Left lung (tissue), 10 donors: Measurements from ENCODE around the gene NARF. TPM values are rescaled to one million over a fixed set of nuclear protein-coding genes. Genes with fewer than 3 reads are reported as not detected.

ENCODE experiments used
- ATAC-seq: fragments of 200-7000 bp; cut with Tn5 transposase; one replicate; pipeline ENCODE4 v1.9.1; 2020; ENCODE audit warnings: moderate library complexity
- DNase-seq, 4 donors: peaks; one replicate each; pipeline ENCODE4 v3.0.0-alpha.2; 2013 to 2020
- H3K27ac ChIP-seq, 2 donors: fragments of 200-600 bp; sonication (generic) in 1 of 2; one replicate each; pipeline versions ENCODE4 v1.5.0 to v1.8.0; 2020 to 2021
- H3K27me3 ChIP-seq, 2 donors: fragments of 200-600 bp; sonication (generic) in 1 of 2; one replicate each; pipeline versions ENCODE4 v1.5.0 to v1.8.0; 2020 to 2021
- H3K36me3 ChIP-seq, 2 donors: fragments of 200-600 bp; sonication (generic) in 1 of 2; one replicate each; pipeline versions ENCODE4 v1.5.0 to v1.8.0; 2020 to 2021
- H3K4me1 ChIP-seq, 2 donors: fragments of 200-600 bp; one replicate each; pipeline ENCODE4 v1.8.0; 2021
- H3K4me3 ChIP-seq, 2 donors: fragments of 200-600 bp; sonication (generic) in 1 of 2; one replicate each; pipeline versions ENCODE4 v1.5.0 to v1.8.0; 2020 to 2021; ENCODE audit warnings: mild to moderate bottlenecking in 1 of 2
- H3K9me3 ChIP-seq, 2 donors: fragments of 200-600 bp; sonication (generic) in 1 of 2; one replicate each; pipeline versions ENCODE4 v1.5.0 to v1.8.0; 2020 to 2021
- intact Hi-C, 2 donors: fragments of 100-400 bp; cut with DNase I; formaldehyde crosslinking; loops; one replicate each; pipeline versions ENCODE4 v1.11.2 to v1.14.2; 2022
- polyA plus RNA-seq, 6 donors: library from polyadenylated mRNA; unstranded; fragments of 120-200 nt; gene quantifications; one replicate each; pipeline ENCODE4 v1.2.1, GENCODE V29; 2013; ENCODE audit not compliant: insufficient read length in 6 of 6
- total RNA-seq, 2 donors: library from RNA; stranded (reverse); fragmentation: NEBNext Ultra II Directional; extraction: Animal tissue kit (Norgen Biotek cat#: 25700); gene quantifications; one replicate each; pipeline ENCODE4 v1.2.1, GENCODE V29; 2021
- TF ChIP-seq, protein P1 (sequence below), 2 donors: fragments of 200-600 bp; sonication (generic) in 1 of 2; IDR thresholded peaks; one replicate each; pipeline versions ENCODE4 v1.5.0 to v1.8.0; 2021; ENCODE audit warnings: antibody characterized with exemption in 2 of 2
- donor health status: DM: no; HTN: yes; CAD: no.
- donor health status: DM: no; HTN: no; CAD: no.

NARF gene
- total and polyA plus RNA-seq, 8 donors, result 38.9 to 128 (median 112) TPM

DNA sequence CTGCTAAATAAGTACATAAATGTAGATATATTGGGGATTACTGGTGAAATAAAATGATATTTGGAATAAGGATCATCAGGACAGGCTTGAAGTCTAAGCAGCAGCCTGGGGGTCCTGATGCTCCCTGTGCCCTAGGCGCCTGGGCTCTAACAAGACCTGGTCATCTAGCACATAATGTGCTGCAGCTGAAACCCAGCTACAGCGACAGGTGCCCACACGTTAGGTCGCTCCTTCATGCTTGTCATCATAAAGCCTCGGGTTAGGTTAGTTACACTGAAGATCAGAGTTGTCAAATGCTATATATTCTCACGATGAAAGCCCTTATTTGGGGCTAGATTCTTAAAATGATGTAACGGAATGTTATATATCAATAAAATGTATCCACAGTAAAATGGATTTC, 11.5 kb downstream of the NARF start:
- H3K27me3 ChIP-seq, result no peaks in the 10 kb centered on the region
- H3K27ac ChIP-seq, result no peak overlapping the region
- no peak for ATAC-seq
- H3K4me1 ChIP-seq, result no peaks in the 10 kb centered on the region
- no peaks in the 10 kb centered on the region for H3K9me3 ChIP-seq
- intact Hi-C loops, result no loop called here
- TF ChIP-seq, protein P1, sequence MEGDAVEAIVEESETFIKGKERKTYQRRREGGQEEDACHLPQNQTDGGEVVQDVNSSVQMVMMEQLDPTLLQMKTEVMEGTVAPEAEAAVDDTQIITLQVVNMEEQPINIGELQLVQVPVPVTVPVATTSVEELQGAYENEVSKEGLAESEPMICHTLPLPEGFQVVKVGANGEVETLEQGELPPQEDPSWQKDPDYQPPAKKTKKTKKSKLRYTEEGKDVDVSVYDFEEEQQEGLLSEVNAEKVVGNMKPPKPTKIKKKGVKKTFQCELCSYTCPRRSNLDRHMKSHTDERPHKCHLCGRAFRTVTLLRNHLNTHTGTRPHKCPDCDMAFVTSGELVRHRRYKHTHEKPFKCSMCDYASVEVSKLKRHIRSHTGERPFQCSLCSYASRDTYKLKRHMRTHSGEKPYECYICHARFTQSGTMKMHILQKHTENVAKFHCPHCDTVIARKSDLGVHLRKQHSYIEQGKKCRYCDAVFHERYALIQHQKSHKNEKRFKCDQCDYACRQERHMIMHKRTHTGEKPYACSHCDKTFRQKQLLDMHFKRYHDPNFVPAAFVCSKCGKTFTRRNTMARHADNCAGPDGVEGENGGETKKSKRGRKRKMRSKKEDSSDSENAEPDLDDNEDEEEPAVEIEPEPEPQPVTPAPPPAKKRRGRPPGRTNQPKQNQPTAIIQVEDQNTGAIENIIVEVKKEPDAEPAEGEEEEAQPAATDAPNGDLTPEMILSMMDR (IDR thresholded peaks at IDR 0.05), result no peak
- H3K36me3 ChIP-seq, result peaks cover 0 to 96% of the 10 kb centered on the region in 2 donors
- H3K4me3 ChIP-seq, result no peak overlapping the region
- DNase-seq, result peak in 1 of 4 donors; percentile 14

DNA sequence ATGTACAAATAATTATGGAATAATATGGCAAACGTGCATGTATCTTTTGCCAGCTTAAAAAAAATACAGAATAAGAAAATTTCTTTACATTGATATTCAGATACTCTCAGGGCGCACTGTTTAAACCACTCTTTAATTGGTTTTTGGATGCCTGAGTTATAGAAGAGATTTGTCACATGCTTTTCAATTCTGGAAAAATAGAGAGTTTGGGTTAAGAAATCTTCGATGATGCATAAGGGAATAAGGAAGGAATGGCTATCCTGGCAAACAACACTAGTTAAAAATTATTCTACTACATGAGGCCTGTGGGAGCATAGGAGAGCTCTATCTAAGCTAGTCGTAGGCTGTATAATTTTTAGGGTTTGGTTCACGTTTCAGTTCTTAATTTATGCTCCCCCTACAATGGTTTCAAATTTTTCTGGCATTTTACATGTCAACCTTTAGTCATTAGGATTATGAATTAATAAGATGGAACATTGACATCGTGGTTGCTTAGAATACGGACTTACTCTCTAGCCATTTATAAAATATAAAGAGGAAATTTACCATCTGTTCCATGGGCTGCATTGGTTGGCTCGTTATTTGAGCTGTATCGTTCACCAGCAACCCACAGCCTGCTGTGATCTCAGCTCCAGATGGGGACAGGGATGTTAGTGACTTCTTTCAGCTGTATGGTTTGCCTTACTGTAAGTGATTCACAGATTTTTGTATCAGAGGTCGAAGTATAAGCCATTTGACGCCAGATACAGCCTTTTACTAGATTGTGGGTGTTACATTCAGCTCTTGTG, 15.9 kb downstream of the NARF start:
- Histone ChIP-seq H3K36me3 (peaks cover 0 to 99% of the 10 kb centered on the region in 2 donors), H3K4me1 (peaks cover 0 to 5% of the 10 kb centered on the region in 2 donors), H3K27ac (no peak overlapping the region), H3K9me3 (no peaks in the 10 kb centered on the region), H3K4me3 (no peak overlapping the region), H3K27me3 (no peaks in the 10 kb centered on the region)
- no peak for DNase-seq
- no peak for ATAC-seq
- TF ChIP-seq, protein P1 (IDR thresholded peaks at IDR 0.05), result no peak
- intact Hi-C loops, result no loop called here

DNA sequence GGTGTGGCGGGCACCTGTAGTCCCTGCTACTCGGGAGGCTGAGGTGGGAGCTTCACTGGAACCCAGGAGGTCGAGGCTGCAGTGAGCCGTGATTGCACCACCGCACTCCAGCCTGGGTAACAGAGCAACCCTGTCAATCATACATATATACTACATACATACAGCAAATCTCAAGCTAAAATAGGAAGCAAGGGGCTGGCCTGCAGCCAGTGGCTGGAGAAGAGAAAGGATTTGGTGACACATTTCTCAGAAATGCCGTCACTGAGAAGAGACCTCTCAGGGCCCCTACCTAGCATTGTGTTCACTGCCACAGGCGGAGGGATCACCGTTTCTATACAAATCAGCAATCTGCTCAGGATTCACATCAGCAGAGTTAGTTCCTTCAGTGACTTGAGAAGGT, 16.9 kb downstream of the NARF start:
- no peak overlapping the region for H3K27ac ChIP-seq
- DNase-seq (peak in 1 of 4 donors; percentile 10), ATAC-seq (no peak)
- peaks cover 0 to 99% of the 10 kb centered on the region in 2 donors for H3K36me3 ChIP-seq
- no peaks in the 10 kb centered on the region for H3K9me3 ChIP-seq
- intact Hi-C loops, result no loop called here
- TF ChIP-seq, protein P1 (IDR thresholded peaks at IDR 0.05), result no peak
- no peaks in the 10 kb centered on the region for H3K27me3 ChIP-seq
- H3K4me1 ChIP-seq, result peaks cover 0 to 5% of the 10 kb centered on the region in 2 donors
- H3K4me3 ChIP-seq, result no peak overlapping the region

DNA sequence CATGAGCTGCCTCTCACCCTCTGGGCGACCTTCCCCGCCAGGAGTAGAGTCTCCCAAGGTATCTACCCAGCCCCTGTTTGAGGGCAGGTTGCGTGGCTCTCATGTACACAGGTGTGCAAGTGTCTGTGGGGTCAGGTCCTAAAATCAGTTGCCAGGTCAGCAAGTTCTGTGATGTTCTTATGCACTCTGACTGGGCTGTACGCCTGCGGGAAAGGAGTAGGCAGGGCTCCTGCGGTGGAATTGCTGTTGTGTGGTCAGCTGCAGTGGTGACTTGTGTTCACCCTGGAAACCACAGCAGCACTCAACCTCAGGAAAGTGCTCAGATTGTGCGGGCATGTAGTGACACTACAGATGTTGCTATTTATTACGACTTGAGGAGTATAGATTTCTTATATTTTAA, 19.4 kb downstream of the NARF start:
- intact Hi-C loops, result no loop called here
- Histone ChIP-seq H3K4me3 (no peak overlapping the region), H3K4me1 (peaks cover 0 to 5% of the 10 kb centered on the region in 2 donors), H3K27ac (no peak overlapping the region), H3K36me3 (peaks cover 0 to 100% of the 10 kb centered on the region in 2 donors), H3K27me3 (no peaks in the 10 kb centered on the region), H3K9me3 (no peaks in the 10 kb centered on the region)
- TF ChIP-seq, protein P1 (IDR thresholded peaks at IDR 0.05), result no peak
- DNase-seq (no peak), ATAC-seq (no peak)

DNA sequence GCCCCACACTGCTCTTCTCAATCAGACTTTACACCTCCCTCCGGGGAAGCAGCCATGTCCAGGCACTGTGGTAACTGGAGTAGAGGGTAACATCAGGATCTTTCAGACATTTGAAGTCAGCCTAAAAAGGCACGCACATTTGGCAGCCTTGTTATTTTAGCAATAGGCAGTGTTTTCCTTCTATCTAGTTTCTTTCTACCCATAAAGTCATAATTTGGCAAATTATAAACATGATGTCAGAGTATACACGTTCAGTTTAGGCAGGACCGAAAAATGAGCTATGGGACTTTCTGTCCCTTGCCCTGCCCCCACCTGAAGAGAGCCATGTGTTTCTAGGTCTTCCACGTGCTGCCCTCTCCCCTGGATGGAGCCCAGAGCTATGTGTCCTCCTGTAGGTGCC, 21.1 kb downstream of the NARF start:
- no peaks in the 10 kb centered on the region for H3K9me3 ChIP-seq
- H3K4me1 ChIP-seq, result peaks cover 0 to 5% of the 10 kb centered on the region in 2 donors
- DNase-seq, result no peak
- TF ChIP-seq, protein P1 (IDR thresholded peaks at IDR 0.05), result no peak
- peaks cover 0 to 100% of the 10 kb centered on the region in 2 donors for H3K36me3 ChIP-seq
- H3K27ac ChIP-seq, result no peak overlapping the region
- H3K27me3 ChIP-seq, result no peaks in the 10 kb centered on the region
- no peak overlapping the region for H3K4me3 ChIP-seq
- intact Hi-C loops, result no loop called here
- ATAC-seq, result no peak
